Upper lobe of left lung (tissue), 4 donors: ENCODE measurements around the gene C9orf40.

Experiments
- CTCF ChIP-seq, 6 experiments: fragments of 450-650 bp in 4 of 6; fragments of 200-600 bp in 2 of 6; sonication (generic) in 2 of 6; IDR thresholded peaks; one replicate each; pipeline ENCODE4 v1.5.1; 2016 to 2019; ENCODE audit warnings: antibody characterized with exemption in 6 of 6
- EP300 ChIP-seq, 4 donors: sonication (generic); formaldehyde crosslinking; IDR thresholded peaks; one replicate each; pipeline ENCODE4 v1.5.1; 2017; ENCODE audit warnings: antibody characterized with exemption in 4 of 4, control low read depth in 2 of 4
- POLR2A ChIP-seq, 4 donors: fragments of 450-650 bp; IDR thresholded peaks; one replicate each; pipeline ENCODE4 v1.5.1; 2016 to 2017; ENCODE audit warnings: antibody characterized with exemption in 4 of 4, mild to moderate bottlenecking in 2 of 4

DNA sequence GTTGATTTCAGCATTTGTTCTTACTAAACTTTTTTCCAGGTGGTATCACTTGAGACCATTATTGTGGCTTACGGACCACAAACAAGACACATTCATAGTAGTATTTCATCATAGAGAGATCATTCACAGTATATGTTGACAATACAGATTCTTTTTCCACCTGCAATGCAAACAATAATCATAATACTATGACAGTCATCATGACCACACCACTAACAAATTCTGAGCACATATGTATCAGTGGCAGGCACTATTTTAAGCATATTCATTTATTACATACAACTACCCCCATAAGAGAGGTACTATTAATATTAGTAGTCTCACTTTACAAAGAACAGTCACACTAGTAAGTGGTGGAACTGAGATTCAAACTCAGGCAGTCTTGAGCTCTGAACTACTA, 31.0 kb upstream of the C9orf40 start:
- no peak for TF ChIP-seq CTCF (IDR thresholded peaks at IDR 0.05)
- TF ChIP-seq EP300 (IDR thresholded peaks at IDR 0.05), result no peak
- no peak for TF ChIP-seq POLR2A (IDR thresholded peaks at IDR 0.05)
